Adipocyte (in vitro differentiated cells): ENCODE data around the gene YPEL5.

ENCODE experiments used
- DNase-seq: peaks from one replicate; pipeline ENCODE4 v3.0.0-alpha.2; 2015; ENCODE audit warnings: low read depth
- H3K27me3 ChIP-seq: replicated peaks from 2 replicates; pipeline ENCODE4 v1.7.0; 2013; ENCODE audit warnings: mild to moderate bottlenecking, low read length, moderate library complexity; ENCODE audit not compliant: control insufficient read depth, insufficient read depth
- H3K36me3 ChIP-seq: 2 replicates; pipeline ENCODE4 v1.7.0; 2013; ENCODE audit warnings: low read length, mild to moderate bottlenecking, moderate library complexity; ENCODE audit not compliant: control insufficient read depth, insufficient read depth, severe bottlenecking
- H3K4me1 ChIP-seq: 2 replicates; pipeline ENCODE4 v1.7.0; 2013; ENCODE audit warnings: mild to moderate bottlenecking, low read length, moderate library complexity; ENCODE audit not compliant: control insufficient read depth, insufficient read depth
- H3K4me3 ChIP-seq: 2 replicates; pipeline ENCODE4 v1.7.0; 2013; ENCODE audit warnings: mild to moderate bottlenecking, low read length, moderate library complexity
- H3K9ac ChIP-seq: 2 replicates; pipeline ENCODE4 v1.7.0; 2013; ENCODE audit warnings: mild to moderate bottlenecking, low read length, moderate library complexity
- H3K9me3 ChIP-seq: 2 replicates; pipeline ENCODE4 v1.7.0; 2013; ENCODE audit warnings: mild to moderate bottlenecking, low read length, moderate library complexity; ENCODE audit not compliant: control insufficient read depth

YPEL5 gene

GRCh38 chr2:30192314-30192713 is 45.5 kb downstream of the YPEL5 start:
- Histone ChIP-seq H3K9me3 (no peaks in the 10 kb centered on the region), H3K4me3 (no peak overlapping the region), H3K27me3 (peaks cover 22% of the 10 kb centered on the region), H3K36me3 (no peaks in the 10 kb centered on the region), H3K9ac (no peak overlapping the region), H3K4me1 (no peaks in the 10 kb centered on the region)
- peak; percentile 15 for DNase-seq

GRCh38 chr2:30193104-30193681 is 46.4 kb downstream of the YPEL5 start:
- no peak overlapping the region for H3K4me3 ChIP-seq
- no peak for DNase-seq
- no peaks in the 10 kb centered on the region for H3K9me3 ChIP-seq
- no peaks in the 10 kb centered on the region for H3K4me1 ChIP-seq
- no peaks in the 10 kb centered on the region for H3K36me3 ChIP-seq
- H3K9ac ChIP-seq = no peak overlapping the region
- peaks cover 22% of the 10 kb centered on the region for H3K27me3 ChIP-seq

GRCh38 chr2:30194421-30194820 is 47.6 kb downstream of the YPEL5 start:
- DNase-seq = no peak
- Histone ChIP-seq H3K27me3 (peaks cover 22% of the 10 kb centered on the region), H3K4me1 (peaks cover 6% of the 10 kb centered on the region), H3K9ac (no peak overlapping the region), H3K4me3 (no peak overlapping the region), H3K36me3 (no peaks in the 10 kb centered on the region), H3K9me3 (no peaks in the 10 kb centered on the region)

- Histone ChIP-seq H3K9me3 (no peaks in the 10 kb centered on the region), H3K36me3 (no peaks in the 10 kb centered on the region), H3K4me1 (peaks cover 6% of the 10 kb centered on the region), H3K27me3 (peaks cover 22% of the 10 kb centered on the region), H3K9ac (no peak overlapping the region), H3K4me3 (no peak overlapping the region)
- no peak for DNase-seq
Observed at GRCh38 chr2:30195016-30195415, 48.2 kb downstream of the YPEL5 start.

GRCh38 chr2:30197570-30198192 is 50.9 kb downstream of the YPEL5 start:
- no peak for DNase-seq
- peaks cover 15% of the 10 kb centered on the region for H3K27me3 ChIP-seq
- peaks cover 17% of the 10 kb centered on the region for H3K4me1 ChIP-seq
- H3K36me3 ChIP-seq = no peaks in the 10 kb centered on the region
- H3K4me3 ChIP-seq = no peak overlapping the region
- no peaks in the 10 kb centered on the region for H3K9me3 ChIP-seq
- H3K9ac ChIP-seq = no peak overlapping the region

GRCh38 chr2:30201990-30202389 is 55.2 kb downstream of the YPEL5 start:
- Histone ChIP-seq H3K9ac (no peak overlapping the region), H3K27me3 (peaks cover 15% of the 10 kb centered on the region)

GRCh38 chr2:30203156-30203555 is 56.3 kb downstream of the YPEL5 start:
- Histone ChIP-seq H3K4me1 (peaks cover 25% of the 10 kb centered on the region), H3K4me3 (no peak overlapping the region), H3K9me3 (no peaks in the 10 kb centered on the region), H3K27me3 (peaks cover 15% of the 10 kb centered on the region), H3K9ac (no peak overlapping the region), H3K36me3 (no peaks in the 10 kb centered on the region)
- DNase-seq = no peak

More at GRCh38 chr2:30201990-30202389, 55.2 kb downstream of the YPEL5 start:
- Histone ChIP-seq H3K9me3 (no peaks in the 10 kb centered on the region), H3K4me3 (no peak overlapping the region), H3K4me1 (peaks cover 25% of the 10 kb centered on the region), H3K36me3 (no peaks in the 10 kb centered on the region)
- DNase-seq = no peak

GRCh38 chr2:30204281-30204680 is 57.5 kb downstream of the YPEL5 start:
- DNase-seq = no peak
- peaks cover 19% of the 10 kb centered on the region for H3K4me1 ChIP-seq
- H3K27me3 ChIP-seq = peaks cover 18% of the 10 kb centered on the region
- no peak overlapping the region for H3K4me3 ChIP-seq
- H3K36me3 ChIP-seq = no peaks in the 10 kb centered on the region
- H3K9ac ChIP-seq = no peak overlapping the region
- H3K9me3 ChIP-seq = no peaks in the 10 kb centered on the region

- Histone ChIP-seq H3K4me3 (no peak overlapping the region), H3K36me3 (no peaks in the 10 kb centered on the region), H3K27me3 (peaks cover 18% of the 10 kb centered on the region), H3K9me3 (no peaks in the 10 kb centered on the region), H3K4me1 (peaks cover 19% of the 10 kb centered on the region), H3K9ac (no peak overlapping the region)
- no peak for DNase-seq
Observed at GRCh38 chr2:30205456-30205855, 58.6 kb downstream of the YPEL5 start.

- H3K4me3 ChIP-seq = no peak overlapping the region
- H3K9ac ChIP-seq = no peak overlapping the region
- peaks cover 15% of the 10 kb centered on the region for H3K4me1 ChIP-seq
- DNase-seq = peak; percentile 17
- peaks cover 18% of the 10 kb centered on the region for H3K27me3 ChIP-seq
- H3K9me3 ChIP-seq = no peaks in the 10 kb centered on the region
- no peaks in the 10 kb centered on the region for H3K36me3 ChIP-seq
Observed at GRCh38 chr2:30206461-30207430, 59.9 kb downstream of the YPEL5 start.

- peaks cover 18% of the 10 kb centered on the region for H3K27me3 ChIP-seq
- H3K9me3 ChIP-seq = no peaks in the 10 kb centered on the region
- H3K4me3 ChIP-seq = no peak overlapping the region
- H3K9ac ChIP-seq = no peak overlapping the region
- no peaks in the 10 kb centered on the region for H3K36me3 ChIP-seq
- peak; percentile 88 for DNase-seq
- H3K4me1 ChIP-seq = peaks cover 8% of the 10 kb centered on the region
Observed at GRCh38 chr2:30208453-30208852, 61.6 kb downstream of the YPEL5 start.
